HEK293 (cell line): ENCODE results near the gene SH3GLB2.

Experiments
- CTCF ChIA-PET: fragments of 350-600 bp; formaldehyde crosslinking; extraction: SDS; loops from one replicate; lab custom pipeline; 2021; ENCODE audit warnings: antibody characterized with exemption; lab: Yijun Ruan, JAX
- POLR2A ChIA-PET: fragments of 300-600 bp; formaldehyde crosslinking; extraction: SDS; loops from one replicate; lab custom pipeline; 2020; ENCODE audit warnings: antibody characterized with exemption, inconsistent platforms; lab: Yijun Ruan, JAX
- H3K27ac ChIP-seq: fragments of 200-500 bp; sonication (Bioruptor generic); 2 replicates; pipeline ENCODE4 v1.5.1; 2014; ENCODE audit warnings: low read depth, low read length, control low read depth, inconsistent platforms; ENCODE audit errors: extremely low read depth
- H3K36me3 ChIP-seq, 2 experiments: fragments of 200-500 bp in 1 of 2; sonication (Bioruptor generic) in 1 of 2; 1 replicate in 1 of 2; 2 replicates in 1 of 2; pipeline ENCODE4 v1.5.1; 2014 to 2017; ENCODE audit warnings: inconsistent platforms in 2 of 2, low read length in 2 of 2; ENCODE audit not compliant: control insufficient read depth in 2 of 2, insufficient read depth in 1 of 2
- H3K4me1 ChIP-seq: fragments of 200-500 bp; sonication (Bioruptor generic); 2 replicates; pipeline ENCODE4 v1.5.1; 2014; ENCODE audit warnings: mild to moderate bottlenecking, low read length, inconsistent platforms; ENCODE audit not compliant: control insufficient read depth, insufficient read depth
- H3K4me3 ChIP-seq: 2 replicates; pipeline ENCODE4 v1.5.1; 2011; ENCODE audit warnings: low read depth, mild to moderate bottlenecking, control low read depth, low read length, moderate library complexity
- H3K9me3 ChIP-seq: fragments of 200-500 bp; sonication (Bioruptor generic); 2 replicates; pipeline ENCODE4 v1.5.1; 2014; ENCODE audit warnings: low read depth, low read length, inconsistent platforms; ENCODE audit not compliant: control insufficient read depth, insufficient read depth
- BCL11B ChIP-seq: fragments of 450-650 bp; formaldehyde crosslinking; IDR thresholded peaks from 2 replicates; pipeline ENCODE4 v1.5.1; 2016; ENCODE audit warnings: low read depth, missing biosample characterization, missing genetic modification characterization
- FEZF1 ChIP-seq: fragments of 450-650 bp; formaldehyde crosslinking; IDR thresholded peaks from 2 replicates; pipeline ENCODE4 v1.5.1; 2016; ENCODE audit warnings: missing biosample characterization, missing genetic modification characterization
- KLF8 ChIP-seq: fragments of 450-650 bp; formaldehyde crosslinking; IDR thresholded peaks from 2 replicates; pipeline ENCODE4 v1.5.1; 2016; ENCODE audit warnings: missing biosample characterization, missing genetic modification characterization
- OSR2 ChIP-seq: fragments of 450-650 bp; formaldehyde crosslinking; IDR thresholded peaks from 2 replicates; pipeline ENCODE4 v1.5.1; 2016; ENCODE audit warnings: missing biosample characterization, missing genetic modification characterization
- REPIN1 ChIP-seq: fragments of 450-650 bp; formaldehyde crosslinking; IDR thresholded peaks from 2 replicates; pipeline ENCODE4 v1.5.1; 2017; ENCODE audit warnings: missing biosample characterization, missing genetic modification characterization, low read depth
- SP2 ChIP-seq: fragments of 450-650 bp; formaldehyde crosslinking; IDR thresholded peaks from 2 replicates; pipeline ENCODE4 v1.5.1; 2016; ENCODE audit warnings: missing biosample characterization, missing genetic modification characterization
- SP3 ChIP-seq: fragments of 450-650 bp; formaldehyde crosslinking; IDR thresholded peaks from 2 replicates; pipeline ENCODE4 v1.5.1; 2016; ENCODE audit warnings: missing biosample characterization, missing genetic modification characterization
- YY2 ChIP-seq: fragments of 450-650 bp; formaldehyde crosslinking; IDR thresholded peaks from 2 replicates; pipeline ENCODE4 v1.5.1; 2016; ENCODE audit warnings: missing biosample characterization, missing genetic modification characterization
- ZBTB17 ChIP-seq: fragments of 450-650 bp; formaldehyde crosslinking; IDR thresholded peaks from 2 replicates; pipeline ENCODE4 v1.5.1; 2016; ENCODE audit warnings: missing biosample characterization, missing genetic modification characterization
- ZNF2 ChIP-seq: fragments of 450-650 bp; formaldehyde crosslinking; IDR thresholded peaks from 2 replicates; pipeline ENCODE4 v1.5.1; 2016; ENCODE audit warnings: missing biosample characterization, missing genetic modification characterization
- ZNF223 ChIP-seq: fragments of 450-650 bp; formaldehyde crosslinking; IDR thresholded peaks from 2 replicates; pipeline ENCODE4 v1.5.1; 2016; ENCODE audit warnings: missing biosample characterization, missing genetic modification characterization
- ZNF266 ChIP-seq: fragments of 450-650 bp; formaldehyde crosslinking; IDR thresholded peaks from 2 replicates; pipeline ENCODE4 v1.5.1; 2016; ENCODE audit warnings: missing biosample characterization, missing genetic modification characterization, low read depth
- ZNF302 ChIP-seq: fragments of 450-650 bp; formaldehyde crosslinking; IDR thresholded peaks from 2 replicates; pipeline ENCODE4 v1.5.1; 2016; ENCODE audit warnings: missing biosample characterization, missing genetic modification characterization, low read depth
- ZNF341 ChIP-seq: fragments of 450-650 bp; formaldehyde crosslinking; IDR thresholded peaks from 2 replicates; pipeline ENCODE4; 2016; ENCODE audit warnings: low read depth, missing biosample characterization, missing genetic modification characterization
- ZNF423 ChIP-seq: fragments of 450-650 bp; formaldehyde crosslinking; IDR thresholded peaks from 2 replicates; pipeline ENCODE4 v1.5.1; 2016; ENCODE audit warnings: missing biosample characterization, missing genetic modification characterization
- ZNF529 ChIP-seq: fragments of 450-650 bp; formaldehyde crosslinking; IDR thresholded peaks from 2 replicates; pipeline ENCODE4 v1.5.1; 2017; ENCODE audit warnings: missing genetic modification characterization, missing biosample characterization; ENCODE audit not compliant: insufficient replicate concordance
- ZNF561 ChIP-seq: fragments of 450-650 bp; IDR thresholded peaks from 2 replicates; pipeline ENCODE4 v1.5.1; 2018; ENCODE audit warnings: missing biosample characterization, missing genetic modification characterization, borderline replicate concordance
- ZNF596 ChIP-seq: fragments of 450-650 bp; IDR thresholded peaks from 2 replicates; pipeline ENCODE4 v1.5.0; 2018; ENCODE audit warnings: missing biosample characterization, mild to moderate bottlenecking, missing genetic modification characterization, moderate library complexity
- ZNF660 ChIP-seq: fragments of 450-650 bp; IDR thresholded peaks from 2 replicates; pipeline ENCODE4 v1.5.1; 2018; ENCODE audit warnings: missing biosample characterization, mild to moderate bottlenecking, missing genetic modification characterization
- ZNF768 ChIP-seq: fragments of 450-650 bp; formaldehyde crosslinking; IDR thresholded peaks from 2 replicates; pipeline ENCODE4 v1.5.1; 2018; ENCODE audit warnings: missing biosample characterization, mild to moderate bottlenecking, missing genetic modification characterization
- ZNF792 ChIP-seq: fragments of 450-650 bp; formaldehyde crosslinking; IDR thresholded peaks from 2 replicates; pipeline ENCODE4 v1.5.1; 2016; ENCODE audit warnings: missing biosample characterization, missing genetic modification characterization
- TF ChIP-seq, protein P1 (sequence below): fragments of 450-650 bp; formaldehyde crosslinking; IDR thresholded peaks from 2 replicates; pipeline ENCODE4 v1.5.1; 2016; ENCODE audit warnings: missing biosample characterization, missing genetic modification characterization
- TF ChIP-seq, protein P2 (sequence below): fragments of 450-650 bp; formaldehyde crosslinking; IDR thresholded peaks from 2 replicates; pipeline ENCODE4 v1.5.1; 2017; ENCODE audit warnings: missing biosample characterization, missing genetic modification characterization
- TF ChIP-seq, protein P3 (sequence below): fragments of 450-650 bp; formaldehyde crosslinking; IDR thresholded peaks from 2 replicates; pipeline ENCODE4 v1.5.1; 2016; ENCODE audit warnings: missing biosample characterization, missing genetic modification characterization
- TF ChIP-seq, protein P4 (sequence below): fragments of 450-650 bp; formaldehyde crosslinking; IDR thresholded peaks from 2 replicates; pipeline ENCODE4 v1.5.1; 2016; ENCODE audit warnings: missing biosample characterization, missing genetic modification characterization
- TF ChIP-seq, protein P5 (sequence below): fragments of 450-650 bp; formaldehyde crosslinking; IDR thresholded peaks from 2 replicates; pipeline ENCODE4 v1.5.1; 2016; ENCODE audit warnings: missing biosample characterization, missing genetic modification characterization
- TF ChIP-seq, protein P6 (sequence below): fragments of 450-650 bp; formaldehyde crosslinking; IDR thresholded peaks from 2 replicates; pipeline ENCODE4 v1.5.1; 2016; ENCODE audit warnings: missing biosample characterization, missing genetic modification characterization

The SH3GLB2 gene

DNA sequence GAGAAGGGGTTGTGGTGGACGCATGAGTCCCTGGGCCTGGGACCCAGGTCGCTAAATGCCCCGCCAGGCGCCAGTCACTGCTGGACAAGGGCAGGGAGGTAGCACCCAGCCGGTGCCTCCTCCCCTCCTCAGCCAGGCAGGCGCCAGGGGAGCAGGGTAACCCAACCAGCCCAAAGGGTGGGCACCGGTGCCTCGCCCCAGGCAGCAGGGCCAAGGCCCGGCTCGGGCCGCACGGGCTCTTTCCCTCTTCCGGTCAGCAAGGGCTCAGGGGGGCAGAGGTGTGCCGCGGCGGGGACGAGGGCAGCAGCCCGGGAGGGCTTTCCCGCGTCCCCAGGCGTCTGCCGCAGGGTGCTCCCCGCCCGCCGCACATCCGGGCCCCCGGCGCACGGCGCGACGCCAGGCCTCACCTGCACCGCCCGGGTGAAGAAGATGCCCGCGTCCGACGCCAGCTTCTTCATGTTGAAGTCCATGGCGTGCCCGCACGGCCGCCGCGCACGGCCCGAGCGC lies 393 bp downstream of the SH3GLB2 start:
- Histone ChIP-seq H3K4me1 (no peaks in the 10 kb centered on the region), H3K36me3 (no peaks in the 10 kb centered on the region), H3K4me3 (peak overlapping the region; percentile 74), H3K27ac (peak overlapping the region; percentile 67; the same call in 1 of the 2 replicates), H3K9me3 (no peaks in the 10 kb centered on the region)
- CTCF ChIA-PET, result interaction anchor here (0.5 to 1.5 kb wide), 15 partner anchors 10 to 1811 kb away, joined by 3 to 13 read pairs (median 4); no protein-coding TSS in a partner anchor
- POLR2A ChIA-PET, result interaction anchor here (0.5 to 2.0 kb wide), 11 partner anchors 9 to 1055 kb away, joined by 3 to 16 read pairs (median 9); partner anchors contain the start of genes DOLPP1, ENDOG, MIGA2 and PTPA
- TF ChIP-seq, protein P1, sequence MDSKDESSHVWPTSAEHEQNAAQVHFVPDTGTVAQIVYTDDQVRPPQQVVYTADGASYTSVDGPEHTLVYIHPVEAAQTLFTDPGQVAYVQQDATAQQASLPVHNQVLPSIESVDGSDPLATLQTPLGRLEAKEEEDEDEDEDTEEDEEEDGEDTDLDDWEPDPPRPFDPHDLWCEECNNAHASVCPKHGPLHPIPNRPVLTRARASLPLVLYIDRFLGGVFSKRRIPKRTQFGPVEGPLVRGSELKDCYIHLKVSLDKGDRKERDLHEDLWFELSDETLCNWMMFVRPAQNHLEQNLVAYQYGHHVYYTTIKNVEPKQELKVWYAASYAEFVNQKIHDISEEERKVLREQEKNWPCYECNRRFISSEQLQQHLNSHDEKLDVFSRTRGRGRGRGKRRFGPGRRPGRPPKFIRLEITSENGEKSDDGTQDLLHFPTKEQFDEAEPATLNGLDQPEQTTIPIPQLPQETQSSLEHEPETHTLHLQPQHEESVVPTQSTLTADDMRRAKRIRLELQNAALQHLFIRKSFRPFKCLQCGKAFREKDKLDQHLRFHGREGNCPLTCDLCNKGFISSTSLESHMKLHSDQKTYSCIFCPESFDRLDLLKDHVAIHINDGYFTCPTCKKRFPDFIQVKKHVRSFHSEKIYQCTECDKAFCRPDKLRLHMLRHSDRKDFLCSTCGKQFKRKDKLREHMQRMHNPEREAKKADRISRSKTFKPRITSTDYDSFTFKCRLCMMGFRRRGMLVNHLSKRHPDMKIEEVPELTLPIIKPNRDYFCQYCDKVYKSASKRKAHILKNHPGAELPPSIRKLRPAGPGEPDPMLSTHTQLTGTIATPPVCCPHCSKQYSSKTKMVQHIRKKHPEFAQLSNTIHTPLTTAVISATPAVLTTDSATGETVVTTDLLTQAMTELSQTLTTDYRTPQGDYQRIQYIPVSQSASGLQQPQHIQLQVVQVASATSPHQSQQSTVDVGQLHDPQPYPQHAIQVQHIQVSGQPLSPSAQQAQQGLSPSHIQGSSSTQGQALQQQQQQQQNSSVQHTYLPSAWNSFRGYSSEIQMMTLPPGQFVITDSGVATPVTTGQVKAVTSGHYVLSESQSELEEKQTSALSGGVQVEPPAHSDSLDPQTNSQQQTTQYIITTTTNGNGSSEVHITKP (tag by site-specific recombination), result peak; percentile 66
- TF ChIP-seq ZBTB17, result no peak
- no peak for TF ChIP-seq ZNF768 (tag by site-specific recombination)
- peak; percentile 41; the same call in 1 of the 2 replicates for TF ChIP-seq KLF8 (tag by site-specific recombination)
- TF ChIP-seq, protein P2, sequence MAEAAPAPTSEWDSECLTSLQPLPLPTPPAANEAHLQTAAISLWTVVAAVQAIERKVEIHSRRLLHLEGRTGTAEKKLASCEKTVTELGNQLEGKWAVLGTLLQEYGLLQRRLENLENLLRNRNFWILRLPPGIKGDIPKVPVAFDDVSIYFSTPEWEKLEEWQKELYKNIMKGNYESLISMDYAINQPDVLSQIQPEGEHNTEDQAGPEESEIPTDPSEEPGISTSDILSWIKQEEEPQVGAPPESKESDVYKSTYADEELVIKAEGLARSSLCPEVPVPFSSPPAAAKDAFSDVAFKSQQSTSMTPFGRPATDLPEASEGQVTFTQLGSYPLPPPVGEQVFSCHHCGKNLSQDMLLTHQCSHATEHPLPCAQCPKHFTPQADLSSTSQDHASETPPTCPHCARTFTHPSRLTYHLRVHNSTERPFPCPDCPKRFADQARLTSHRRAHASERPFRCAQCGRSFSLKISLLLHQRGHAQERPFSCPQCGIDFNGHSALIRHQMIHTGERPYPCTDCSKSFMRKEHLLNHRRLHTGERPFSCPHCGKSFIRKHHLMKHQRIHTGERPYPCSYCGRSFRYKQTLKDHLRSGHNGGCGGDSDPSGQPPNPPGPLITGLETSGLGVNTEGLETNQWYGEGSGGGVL (tag by site-specific recombination), result no peak
- no peak for TF ChIP-seq ZNF223 (tag by site-specific recombination)
- TF ChIP-seq ZNF302 (tag by site-specific recombination), result no peak
- no peak for TF ChIP-seq REPIN1 (tag by site-specific recombination)
- TF ChIP-seq ZNF529 (tag by site-specific recombination), result no peak
- TF ChIP-seq ZNF2 (tag by site-specific recombination), result peak; percentile 47; the same call in 1 of the 2 replicates
- 0 out of 2 replicates have a peak, but pooled peaks have one; percentile 22 for TF ChIP-seq BCL11B (tag by site-specific recombination)
- TF ChIP-seq YY2 (tag by site-specific recombination), result no peak
- peak; percentile 77 for TF ChIP-seq ZNF423 (tag by site-specific recombination)
- TF ChIP-seq ZNF792 (tag by site-specific recombination), result 0 out of 2 replicates have a peak, but pooled peaks have one; percentile 21
- TF ChIP-seq, protein P3, sequence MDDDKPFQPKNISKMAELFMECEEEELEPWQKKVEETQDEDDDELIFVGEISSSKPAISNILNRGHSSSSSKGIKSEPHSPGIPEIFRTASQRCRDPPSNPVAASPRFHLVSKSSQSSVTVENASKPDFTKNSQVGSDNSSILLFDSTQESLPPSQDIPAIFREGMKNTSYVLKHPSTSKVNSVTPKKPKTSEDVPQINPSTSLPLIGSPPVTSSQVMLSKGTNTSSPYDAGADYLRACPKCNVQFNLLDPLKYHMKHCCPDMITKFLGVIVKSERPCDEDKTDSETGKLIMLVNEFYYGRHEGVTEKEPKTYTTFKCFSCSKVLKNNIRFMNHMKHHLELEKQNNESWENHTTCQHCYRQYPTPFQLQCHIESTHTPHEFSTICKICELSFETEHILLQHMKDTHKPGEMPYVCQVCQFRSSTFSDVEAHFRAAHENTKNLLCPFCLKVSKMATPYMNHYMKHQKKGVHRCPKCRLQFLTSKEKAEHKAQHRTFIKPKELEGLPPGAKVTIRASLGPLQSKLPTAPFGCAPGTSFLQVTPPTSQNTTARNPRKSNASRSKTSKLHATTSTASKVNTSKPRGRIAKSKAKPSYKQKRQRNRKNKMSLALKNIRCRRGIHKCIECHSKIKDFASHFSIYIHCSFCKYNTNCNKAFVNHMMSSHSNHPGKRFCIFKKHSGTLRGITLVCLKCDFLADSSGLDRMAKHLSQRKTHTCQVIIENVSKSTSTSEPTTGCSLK (tag by site-specific recombination), result no peak
- peak; percentile 41 for TF ChIP-seq SP2 (tag by site-specific recombination)
- peak; percentile 64; the same call in 1 of the 2 replicates for TF ChIP-seq ZNF561 (tag by site-specific recombination)
- TF ChIP-seq ZNF266 (tag by site-specific recombination), result no peak
- TF ChIP-seq, protein P4, sequence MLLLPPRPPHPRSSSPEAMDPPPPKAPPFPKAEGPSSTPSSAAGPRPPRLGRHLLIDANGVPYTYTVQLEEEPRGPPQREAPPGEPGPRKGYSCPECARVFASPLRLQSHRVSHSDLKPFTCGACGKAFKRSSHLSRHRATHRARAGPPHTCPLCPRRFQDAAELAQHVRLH, result peak; percentile 82; the same call in 1 of the 2 replicates
- peak; percentile 88 for TF ChIP-seq ZNF341 (tag by site-specific recombination)
- TF ChIP-seq ZNF596 (tag by site-specific recombination), result no peak
- TF ChIP-seq FEZF1 (tag by site-specific recombination), result no peak
- TF ChIP-seq, protein P5, sequence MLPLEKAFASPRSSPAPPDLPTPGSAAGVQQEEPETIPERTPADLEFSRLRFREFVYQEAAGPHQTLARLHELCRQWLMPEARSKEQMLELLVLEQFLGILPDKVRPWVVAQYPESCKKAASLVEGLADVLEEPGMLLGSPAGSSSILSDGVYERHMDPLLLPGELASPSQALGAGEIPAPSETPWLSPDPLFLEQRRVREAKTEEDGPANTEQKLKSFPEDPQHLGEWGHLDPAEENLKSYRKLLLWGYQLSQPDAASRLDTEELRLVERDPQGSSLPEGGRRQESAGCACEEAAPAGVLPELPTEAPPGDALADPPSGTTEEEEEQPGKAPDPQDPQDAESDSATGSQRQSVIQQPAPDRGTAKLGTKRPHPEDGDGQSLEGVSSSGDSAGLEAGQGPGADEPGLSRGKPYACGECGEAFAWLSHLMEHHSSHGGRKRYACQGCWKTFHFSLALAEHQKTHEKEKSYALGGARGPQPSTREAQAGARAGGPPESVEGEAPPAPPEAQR (tag by site-specific recombination), result no peak
- TF ChIP-seq OSR2 (tag by site-specific recombination), result no peak
- TF ChIP-seq, protein P6, sequence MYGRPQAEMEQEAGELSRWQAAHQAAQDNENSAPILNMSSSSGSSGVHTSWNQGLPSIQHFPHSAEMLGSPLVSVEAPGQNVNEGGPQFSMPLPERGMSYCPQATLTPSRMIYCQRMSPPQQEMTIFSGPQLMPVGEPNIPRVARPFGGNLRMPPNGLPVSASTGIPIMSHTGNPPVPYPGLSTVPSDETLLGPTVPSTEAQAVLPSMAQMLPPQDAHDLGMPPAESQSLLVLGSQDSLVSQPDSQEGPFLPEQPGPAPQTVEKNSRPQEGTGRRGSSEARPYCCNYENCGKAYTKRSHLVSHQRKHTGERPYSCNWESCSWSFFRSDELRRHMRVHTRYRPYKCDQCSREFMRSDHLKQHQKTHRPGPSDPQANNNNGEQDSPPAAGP (tag by site-specific recombination), result peak; percentile 67
- TF ChIP-seq ZNF660 (tag by site-specific recombination), result 0 out of 2 replicates have a peak, but pooled peaks have one; percentile 57
- no peak; the same call in 1 of the 2 replicates for TF ChIP-seq SP3
